ENCODE results near the gene DGKE.

The DGKE gene

GRCh38 chr17:56824503-56824902 is 9.4 kb upstream of the DGKE start:
- no peak overlapping the region for H3K9ac ChIP-seq (ENCODE audit: low read length)

DNA sequence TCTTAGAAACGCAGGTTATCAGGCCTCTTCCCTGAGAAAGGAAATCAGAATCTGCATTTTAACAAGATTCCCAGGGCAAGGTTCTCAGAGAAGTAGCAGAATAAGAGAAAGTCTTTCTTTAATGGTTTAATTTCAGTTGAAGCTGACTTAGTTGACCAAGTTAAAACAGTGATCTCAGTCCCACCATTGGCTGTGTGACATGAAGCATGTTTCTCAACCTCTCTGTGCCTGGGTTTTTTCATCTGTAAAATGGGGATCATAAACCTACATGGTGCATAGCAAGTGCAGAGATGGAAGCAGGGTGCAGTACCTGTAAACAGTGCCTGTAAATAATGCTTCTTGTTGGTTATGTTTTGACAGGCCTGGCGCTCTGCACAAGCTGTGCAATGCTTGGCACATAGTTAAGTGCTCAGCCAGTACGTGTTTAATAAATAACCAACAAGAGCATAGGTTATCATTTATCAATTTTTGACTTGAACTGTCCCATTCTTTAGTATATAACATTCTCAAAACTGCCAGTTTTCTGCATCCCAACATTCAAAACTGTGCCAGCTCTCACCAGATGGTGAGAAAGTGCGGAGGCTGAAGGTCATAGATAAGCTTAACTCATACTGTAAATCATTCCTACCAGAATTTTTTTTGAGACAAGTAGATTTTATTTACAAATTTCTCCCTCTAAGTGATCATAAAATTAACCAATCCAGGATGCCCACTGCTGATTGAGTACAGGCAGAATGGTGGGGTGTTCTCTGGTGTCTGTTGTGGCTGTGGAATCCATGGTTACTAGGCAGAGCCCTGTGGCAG is 7.1 kb upstream of the DGKE start:
- no peak overlapping the region for H3K4me2 ChIP-seq (ENCODE audit: low read depth, low read length)
- no peaks in the 10 kb centered on the region for H3K9me2 ChIP-seq (replicated peaks; ENCODE audit: insufficient read depth, low read length)
- H2AFZ ChIP-seq (ENCODE audit: low read length) = no peak overlapping the region
- H3K27ac ChIP-seq (ENCODE audit: low read length) = no peak overlapping the region
- 0 out of 2 replicates have a peak, but pooled peaks cover 4% of the 10 kb centered on the region for H3K4me1 ChIP-seq (ENCODE audit: low read length)
- H4K20me1 ChIP-seq (ENCODE audit: insufficient read depth, low read length) = no peaks in the 10 kb centered on the region
- no peaks in the 10 kb centered on the region for H3K27me3 ChIP-seq (replicated peaks; ENCODE audit: insufficient read depth, low read length)
- DNase-seq = no peak
- no peak overlapping the region for H3K9ac ChIP-seq (ENCODE audit: low read length)
- H3K79me2 ChIP-seq (ENCODE audit: low read length) = peaks cover 23% of the 10 kb centered on the region
- no peak for TF ChIP-seq EZH2phosphoT487 (IDR thresholded peaks at IDR 0.05; ENCODE audit: low read length)
- TF ChIP-seq, protein P1, sequence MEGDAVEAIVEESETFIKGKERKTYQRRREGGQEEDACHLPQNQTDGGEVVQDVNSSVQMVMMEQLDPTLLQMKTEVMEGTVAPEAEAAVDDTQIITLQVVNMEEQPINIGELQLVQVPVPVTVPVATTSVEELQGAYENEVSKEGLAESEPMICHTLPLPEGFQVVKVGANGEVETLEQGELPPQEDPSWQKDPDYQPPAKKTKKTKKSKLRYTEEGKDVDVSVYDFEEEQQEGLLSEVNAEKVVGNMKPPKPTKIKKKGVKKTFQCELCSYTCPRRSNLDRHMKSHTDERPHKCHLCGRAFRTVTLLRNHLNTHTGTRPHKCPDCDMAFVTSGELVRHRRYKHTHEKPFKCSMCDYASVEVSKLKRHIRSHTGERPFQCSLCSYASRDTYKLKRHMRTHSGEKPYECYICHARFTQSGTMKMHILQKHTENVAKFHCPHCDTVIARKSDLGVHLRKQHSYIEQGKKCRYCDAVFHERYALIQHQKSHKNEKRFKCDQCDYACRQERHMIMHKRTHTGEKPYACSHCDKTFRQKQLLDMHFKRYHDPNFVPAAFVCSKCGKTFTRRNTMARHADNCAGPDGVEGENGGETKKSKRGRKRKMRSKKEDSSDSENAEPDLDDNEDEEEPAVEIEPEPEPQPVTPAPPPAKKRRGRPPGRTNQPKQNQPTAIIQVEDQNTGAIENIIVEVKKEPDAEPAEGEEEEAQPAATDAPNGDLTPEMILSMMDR (IDR thresholded peaks at IDR 0.05; ENCODE audit: low read length) = no peak
- no peak overlapping the region for H3K4me3 ChIP-seq (ENCODE audit: low read length)
- no peaks in the 10 kb centered on the region for H3K36me3 ChIP-seq (replicated peaks; ENCODE audit: insufficient read depth, low read length)
- H3F3A ChIP-seq (ENCODE audit: insufficient read depth, low read length) = no peaks in the 10 kb centered on the region
- H3K9me3 ChIP-seq (replicated peaks; ENCODE audit: insufficient read depth, low read length) = no peaks in the 10 kb centered on the region

More at GRCh38 chr17:56824503-56824902, 9.4 kb upstream of the DGKE start:
- no peaks in the 10 kb centered on the region for H3K9me3 ChIP-seq (replicated peaks; ENCODE audit: insufficient read depth, low read length)
- H3K36me3 ChIP-seq (replicated peaks; ENCODE audit: insufficient read depth, low read length) = no peaks in the 10 kb centered on the region
- H3K4me1 ChIP-seq (ENCODE audit: low read length) = 0 out of 2 replicates have a peak, but pooled peaks cover 5% of the 10 kb centered on the region
- no peaks in the 10 kb centered on the region for H4K20me1 ChIP-seq (ENCODE audit: insufficient read depth, low read length)
- no peak for DNase-seq
- no peak overlapping the region for H3K27ac ChIP-seq (ENCODE audit: low read length)
- H3K4me2 ChIP-seq (ENCODE audit: low read depth, low read length) = no peak overlapping the region
- H3K27me3 ChIP-seq (replicated peaks; ENCODE audit: insufficient read depth, low read length) = no peaks in the 10 kb centered on the region
- no peaks in the 10 kb centered on the region for H3K9me2 ChIP-seq (replicated peaks; ENCODE audit: insufficient read depth, low read length)
- TF ChIP-seq EZH2phosphoT487 (IDR thresholded peaks at IDR 0.05; ENCODE audit: low read length) (no peak), EZH2 (optimal IDR thresholded peaks at IDR 0.05; ENCODE audit: low read depth, low read length) (no peak)
- TF ChIP-seq, protein P1 (IDR thresholded peaks at IDR 0.05; ENCODE audit: low read length) = no peak
- no peak overlapping the region for H2AFZ ChIP-seq (ENCODE audit: low read length)
- no peaks in the 10 kb centered on the region for H3F3A ChIP-seq (ENCODE audit: insufficient read depth, low read length)
- H3K4me3 ChIP-seq (ENCODE audit: low read length) = no peak overlapping the region
- peaks cover 4% of the 10 kb centered on the region; the same call in 1 of the 2 replicates for H3K79me2 ChIP-seq (ENCODE audit: low read length)

GRCh38 chr17:56830726-56831368 is 3.1 kb upstream of the DGKE start:
- TF ChIP-seq, protein P1 (IDR thresholded peaks at IDR 0.05; ENCODE audit: low read length) = no peak
- no peak for TF ChIP-seq EZH2 (optimal IDR thresholded peaks at IDR 0.05; ENCODE audit: low read depth, low read length)
- no peak for TF ChIP-seq EZH2phosphoT487 (IDR thresholded peaks at IDR 0.05; ENCODE audit: low read length)
- Histone ChIP-seq H4K20me1 (ENCODE audit: insufficient read depth, low read length) (no peaks in the 10 kb centered on the region), H3K27me3 (replicated peaks; ENCODE audit: insufficient read depth, low read length) (no peaks in the 10 kb centered on the region), H3K4me2 (ENCODE audit: low read depth, low read length) (no peak overlapping the region), H3K79me2 (ENCODE audit: low read length) (peaks cover 55% of the 10 kb centered on the region), H2AFZ (ENCODE audit: low read length) (no peak overlapping the region), H3K9ac (ENCODE audit: low read length) (no peak overlapping the region), H3K9me2 (replicated peaks; ENCODE audit: insufficient read depth, low read length) (no peaks in the 10 kb centered on the region), H3K9me3 (replicated peaks; ENCODE audit: insufficient read depth, low read length) (no peaks in the 10 kb centered on the region), H3K27ac (ENCODE audit: low read length) (no peak overlapping the region), H3K4me3 (ENCODE audit: low read length) (no peak overlapping the region), H3K4me1 (ENCODE audit: low read length) (peaks cover 7% of the 10 kb centered on the region), H3F3A (ENCODE audit: insufficient read depth, low read length) (peaks cover 21% of the 10 kb centered on the region; the same call in 1 of the 2 replicates), H3K36me3 (replicated peaks; ENCODE audit: insufficient read depth, low read length) (no peaks in the 10 kb centered on the region)
- no peak for DNase-seq

All from MM.1S (cell line).